Esophagus muscularis mucosa (tissue), 4 donors: ENCODE data around the gene SETX.
A peak's percentile ranks its signal among the peaks of the same experiment; 100 is the strongest.

Experiments used
- EP300 ChIP-seq: sonication (generic); formaldehyde crosslinking; IDR thresholded peaks from one replicate; pipeline ENCODE4 v1.6.1; 2017; ENCODE audit warnings: antibody characterized with exemption
- POLR2A ChIP-seq: fragments of 450-650 bp; IDR thresholded peaks from one replicate; pipeline ENCODE4 v1.6.1; 2017; ENCODE audit warnings: antibody characterized with exemption, moderate library complexity, mild to moderate bottlenecking, low read depth
- POLR2AphosphoS5 ChIP-seq, 2 donors: sonication (generic); formaldehyde crosslinking; IDR thresholded peaks; one replicate each; pipeline ENCODE4 v1.6.1; 2017; ENCODE audit warnings: antibody characterized with exemption in 2 of 2
- TF ChIP-seq, protein P1 (sequence below), 3 experiments: fragments of 200-600 bp in 2 of 3; fragments of 450-650 bp in 1 of 3; sonication (generic) in 2 of 3; IDR thresholded peaks; one replicate each; pipeline ENCODE4 v1.5.1; 2017 to 2019; ENCODE audit warnings: antibody characterized with exemption in 3 of 3, mild to moderate bottlenecking in 2 of 3, moderate library complexity in 1 of 3

GRCh38 chr9:132240841-132241482, 113.8 kb downstream of the SETX start:
- TF ChIP-seq, protein P1, sequence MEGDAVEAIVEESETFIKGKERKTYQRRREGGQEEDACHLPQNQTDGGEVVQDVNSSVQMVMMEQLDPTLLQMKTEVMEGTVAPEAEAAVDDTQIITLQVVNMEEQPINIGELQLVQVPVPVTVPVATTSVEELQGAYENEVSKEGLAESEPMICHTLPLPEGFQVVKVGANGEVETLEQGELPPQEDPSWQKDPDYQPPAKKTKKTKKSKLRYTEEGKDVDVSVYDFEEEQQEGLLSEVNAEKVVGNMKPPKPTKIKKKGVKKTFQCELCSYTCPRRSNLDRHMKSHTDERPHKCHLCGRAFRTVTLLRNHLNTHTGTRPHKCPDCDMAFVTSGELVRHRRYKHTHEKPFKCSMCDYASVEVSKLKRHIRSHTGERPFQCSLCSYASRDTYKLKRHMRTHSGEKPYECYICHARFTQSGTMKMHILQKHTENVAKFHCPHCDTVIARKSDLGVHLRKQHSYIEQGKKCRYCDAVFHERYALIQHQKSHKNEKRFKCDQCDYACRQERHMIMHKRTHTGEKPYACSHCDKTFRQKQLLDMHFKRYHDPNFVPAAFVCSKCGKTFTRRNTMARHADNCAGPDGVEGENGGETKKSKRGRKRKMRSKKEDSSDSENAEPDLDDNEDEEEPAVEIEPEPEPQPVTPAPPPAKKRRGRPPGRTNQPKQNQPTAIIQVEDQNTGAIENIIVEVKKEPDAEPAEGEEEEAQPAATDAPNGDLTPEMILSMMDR (IDR thresholded peaks at IDR 0.05) = no peak
- TF ChIP-seq EP300 = no peak
- no peak for TF ChIP-seq POLR2A
- peak; percentile 62 to 63 for TF ChIP-seq POLR2AphosphoS5 (IDR thresholded peaks at IDR 0.05)
